ENCODE data around the gene CD300E. TPM values are rescaled to one million over a fixed set of nuclear protein-coding genes. Genes with fewer than 3 reads are reported as not detected.

The CD300E gene
- total RNA-seq, 1 experiment from 2014 or later: not detected

DNA sequence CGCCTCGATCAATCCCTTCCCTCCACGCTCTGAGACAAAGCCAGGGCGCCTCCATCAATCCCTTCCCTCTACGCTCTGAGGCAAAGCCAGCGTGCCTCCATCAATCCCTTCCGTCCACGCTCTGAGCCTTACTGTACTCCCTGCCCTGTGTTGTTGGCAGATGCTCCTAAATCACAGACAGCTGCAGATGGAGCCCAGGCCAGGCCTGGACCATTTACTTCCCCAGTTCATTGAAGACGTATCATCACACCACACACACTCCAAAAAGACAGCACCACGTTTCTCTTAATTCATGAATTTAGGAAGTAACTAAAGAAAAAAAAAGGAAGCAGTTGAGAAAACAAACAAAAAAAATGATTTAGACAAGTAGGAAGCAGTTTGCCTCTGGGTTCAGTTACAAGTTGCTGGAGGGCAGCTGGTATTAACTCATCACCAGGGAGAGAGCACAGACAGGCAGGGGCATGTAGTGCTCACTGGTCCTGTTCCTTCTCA is 24.0 kb downstream of the CD300E start:
- Histone ChIP-seq H4K20me1 (ENCODE audit: low read length) (no peaks in the 10 kb centered on the region), H3K4me3 (ENCODE audit: low read length) (no peak overlapping the region), H3K79me2 (ENCODE audit: low read length) (no peaks in the 10 kb centered on the region), H3K9me3 (ENCODE audit: low read length) (no peaks in the 10 kb centered on the region), H3K27ac (ENCODE audit: low read length) (no peak overlapping the region), H3K9ac (ENCODE audit: low read length) (no peak overlapping the region), H3K4me1 (ENCODE audit: insufficient read depth, low read length) (no peaks in the 10 kb centered on the region), H3K9me2 (replicated peaks; ENCODE audit: low read length) (no peaks in the 10 kb centered on the region), H3K4me2 (ENCODE audit: low read length) (no peak overlapping the region), H3K36me3 (ENCODE audit: low read depth, low read length) (no peaks in the 10 kb centered on the region), H3F3A (ENCODE audit: low read length, unreplicated experiment) (no peaks in the 10 kb centered on the region), H2AFZ (ENCODE audit: low read length) (no peak overlapping the region), H3K27me3 (ENCODE audit: low read length) (peaks cover 78% of the 10 kb centered on the region)
- ChIA-PET POLR2A (ENCODE audit: unreplicated experiment) (no interaction called here), CTCF (no interaction called here)
- no TSS peak for BruUV-seq (replicated peaks)
- no peak for DNase-seq
- intact Hi-C loops (cut with micrococcal nuclease): no loop called here
- no peak for ATAC-seq
- TF ChIP-seq EZH2 (IDR thresholded peaks at IDR 0.05; ENCODE audit: low read length, unreplicated experiment) (no peak), EZH2phosphoT487 (IDR thresholded peaks at IDR 0.05; ENCODE audit: borderline replicate concordance, low read length) (no peak)
- TF ChIP-seq, protein P1, sequence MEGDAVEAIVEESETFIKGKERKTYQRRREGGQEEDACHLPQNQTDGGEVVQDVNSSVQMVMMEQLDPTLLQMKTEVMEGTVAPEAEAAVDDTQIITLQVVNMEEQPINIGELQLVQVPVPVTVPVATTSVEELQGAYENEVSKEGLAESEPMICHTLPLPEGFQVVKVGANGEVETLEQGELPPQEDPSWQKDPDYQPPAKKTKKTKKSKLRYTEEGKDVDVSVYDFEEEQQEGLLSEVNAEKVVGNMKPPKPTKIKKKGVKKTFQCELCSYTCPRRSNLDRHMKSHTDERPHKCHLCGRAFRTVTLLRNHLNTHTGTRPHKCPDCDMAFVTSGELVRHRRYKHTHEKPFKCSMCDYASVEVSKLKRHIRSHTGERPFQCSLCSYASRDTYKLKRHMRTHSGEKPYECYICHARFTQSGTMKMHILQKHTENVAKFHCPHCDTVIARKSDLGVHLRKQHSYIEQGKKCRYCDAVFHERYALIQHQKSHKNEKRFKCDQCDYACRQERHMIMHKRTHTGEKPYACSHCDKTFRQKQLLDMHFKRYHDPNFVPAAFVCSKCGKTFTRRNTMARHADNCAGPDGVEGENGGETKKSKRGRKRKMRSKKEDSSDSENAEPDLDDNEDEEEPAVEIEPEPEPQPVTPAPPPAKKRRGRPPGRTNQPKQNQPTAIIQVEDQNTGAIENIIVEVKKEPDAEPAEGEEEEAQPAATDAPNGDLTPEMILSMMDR (conservative IDR thresholded peaks at IDR 0.05; ENCODE audit: low read depth, low read length): no peak

DNA sequence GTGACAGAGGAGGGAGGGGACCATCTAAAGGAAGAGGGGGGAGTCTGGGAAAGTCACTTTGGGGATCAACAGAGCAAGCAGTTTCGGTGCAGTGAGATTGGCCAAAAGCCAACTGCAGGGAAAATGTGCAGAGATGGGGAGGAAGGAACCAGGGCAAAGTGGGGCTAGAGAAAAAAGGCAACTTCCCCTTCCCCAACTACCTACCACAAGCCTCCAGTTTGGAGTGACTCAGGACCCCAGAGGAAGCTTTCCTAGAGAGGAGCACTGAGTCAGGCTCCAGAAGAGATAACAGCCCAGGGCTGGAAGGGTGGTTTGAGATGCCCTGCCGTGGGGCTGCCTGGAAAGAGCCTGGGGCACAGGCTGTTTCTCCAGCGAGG is 24.5 kb downstream of the CD300E start:
- Histone ChIP-seq H3K79me2 (ENCODE audit: low read length) (no peaks in the 10 kb centered on the region), H3K4me1 (ENCODE audit: insufficient read depth, low read length) (no peaks in the 10 kb centered on the region), H3K27me3 (ENCODE audit: low read length) (peaks cover 76% of the 10 kb centered on the region), H3K9ac (ENCODE audit: low read length) (no peak overlapping the region), H3K27ac (ENCODE audit: low read length) (no peak overlapping the region), H3K9me2 (replicated peaks; ENCODE audit: low read length) (no peaks in the 10 kb centered on the region), H3K9me3 (ENCODE audit: low read length) (no peaks in the 10 kb centered on the region), H3K36me3 (ENCODE audit: low read depth, low read length) (no peaks in the 10 kb centered on the region), H4K20me1 (ENCODE audit: low read length) (no peaks in the 10 kb centered on the region), H2AFZ (ENCODE audit: low read length) (no peak overlapping the region), H3F3A (ENCODE audit: low read length, unreplicated experiment) (no peaks in the 10 kb centered on the region), H3K4me3 (ENCODE audit: low read length) (no peak overlapping the region), H3K4me2 (ENCODE audit: low read length) (no peak overlapping the region)
- CTCF ChIA-PET: no interaction called here
- POLR2A ChIA-PET (ENCODE audit: unreplicated experiment): no interaction called here
- no TSS peak for BruUV-seq (replicated peaks)
- TF ChIP-seq, protein P1 (conservative IDR thresholded peaks at IDR 0.05; ENCODE audit: low read depth, low read length): no peak
- no peak for TF ChIP-seq EZH2phosphoT487 (IDR thresholded peaks at IDR 0.05; ENCODE audit: borderline replicate concordance, low read length)
- TF ChIP-seq EZH2 (IDR thresholded peaks at IDR 0.05; ENCODE audit: low read length, unreplicated experiment): no peak
- no peak for ATAC-seq
- no peak for DNase-seq
- intact Hi-C loops (cut with micrococcal nuclease): no loop called here

DNA sequence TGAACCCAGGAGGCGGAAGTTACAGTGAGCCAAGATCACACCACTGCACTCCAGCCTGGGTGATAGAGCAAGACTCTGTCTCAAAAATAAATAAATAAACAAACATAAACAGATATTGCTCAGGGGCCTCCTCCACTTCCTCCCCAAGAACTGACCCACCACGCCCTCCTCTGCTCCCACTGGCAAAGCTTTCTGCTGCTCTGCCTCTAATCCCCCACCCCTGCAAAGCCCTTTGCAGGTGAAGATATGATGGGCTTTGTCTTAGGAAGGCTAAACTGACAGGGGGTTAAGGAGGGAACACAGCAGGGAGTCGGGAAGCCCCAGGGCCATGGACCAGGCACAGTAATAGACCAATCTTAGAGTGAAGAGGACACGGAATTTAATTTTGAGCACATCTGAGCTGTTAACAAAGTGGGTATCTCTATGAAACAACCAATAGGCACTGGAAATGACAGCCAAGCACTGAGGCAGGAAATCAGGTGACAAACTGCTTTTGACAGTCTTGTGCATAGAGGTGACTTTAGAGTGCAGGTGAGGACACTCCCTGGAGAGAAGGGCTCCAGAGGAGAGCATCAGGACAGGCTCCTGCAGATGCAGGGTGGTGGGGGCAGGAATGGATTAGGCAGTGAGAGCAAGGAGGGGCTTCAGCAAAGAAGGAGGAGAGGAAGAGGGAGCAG is 25.1 kb downstream of the CD300E start:
- Histone ChIP-seq H3K9ac (ENCODE audit: low read length) (no peak overlapping the region), H2AFZ (ENCODE audit: low read length) (no peak overlapping the region), H3K36me3 (ENCODE audit: low read depth, low read length) (no peaks in the 10 kb centered on the region), H3K9me3 (ENCODE audit: low read length) (no peaks in the 10 kb centered on the region), H3F3A (ENCODE audit: low read length, unreplicated experiment) (no peaks in the 10 kb centered on the region), H3K9me2 (replicated peaks; ENCODE audit: low read length) (no peaks in the 10 kb centered on the region), H4K20me1 (ENCODE audit: low read length) (no peaks in the 10 kb centered on the region), H3K27me3 (ENCODE audit: low read length) (peaks cover 71% of the 10 kb centered on the region), H3K4me3 (ENCODE audit: low read length) (no peak overlapping the region), H3K27ac (ENCODE audit: low read length) (no peak overlapping the region), H3K4me2 (ENCODE audit: low read length) (no peak overlapping the region), H3K4me1 (ENCODE audit: insufficient read depth, low read length) (no peaks in the 10 kb centered on the region), H3K79me2 (ENCODE audit: low read length) (no peaks in the 10 kb centered on the region)
- ChIA-PET CTCF (no interaction called here), POLR2A (ENCODE audit: unreplicated experiment) (no interaction called here)
- DNase-seq: no peak
- no peak for ATAC-seq
- intact Hi-C loops (cut with micrococcal nuclease): no loop called here
- TF ChIP-seq EZH2phosphoT487 (IDR thresholded peaks at IDR 0.05; ENCODE audit: borderline replicate concordance, low read length) (no peak), EZH2 (IDR thresholded peaks at IDR 0.05; ENCODE audit: low read length, unreplicated experiment) (no peak)
- TF ChIP-seq, protein P1 (conservative IDR thresholded peaks at IDR 0.05; ENCODE audit: low read depth, low read length): no peak
- no TSS peak for BruUV-seq (replicated peaks)

All from PC-3 (cell line).